Mucosa of gallbladder (tissue), 1 donor: Measurements from ENCODE around the gene REM1. TPM values are rescaled to one million over a fixed set of nuclear protein-coding genes. Genes with fewer than 3 reads are reported as not detected.

Experiments used
- DNase-seq: peaks from one replicate; pipeline ENCODE4 v3.0.0-alpha.2; 2020; ENCODE audit warnings: low spot score
- total RNA-seq: library from RNA; stranded (reverse); gene quantifications from one replicate; pipeline ENCODE4 v1.2.1, GENCODE V29; 2021
- donor health status: DM: no; HTN: no; CAD: no.

The REM1 gene
- total RNA-seq, 1 donor from 2014 or later = 2.3 TPM

- DNase-seq = no peak
These were observed 47.6 kb downstream of the REM1 start for GRCh38 chr20:31522731-31523130.

GRCh38 chr20:31523361-31524283 lies 48.5 kb downstream of the REM1 start:
- DNase-seq = no peak

GRCh38 chr20:31527266-31527665 lies 52.2 kb downstream of the REM1 start:
- no peak for DNase-seq

Other genes with a start within 250 kb of the REM1 start
- gene DEFB115, start 217.6 kb upstream of the REM1 start, total RNA-seq = not detected
- gene DEFB116, start 166.7 kb upstream of the REM1 start, total RNA-seq = not detected
- not detected for gene DEFB118, start 106.7 kb upstream of the REM1 start, total RNA-seq
- gene DEFB119, start 84.7 kb upstream of the REM1 start, total RNA-seq = not detected
- gene DEFB121, start 69.1 kb upstream of the REM1 start, total RNA-seq = not detected
- not detected for gene DEFB123, start 34.7 kb upstream of the REM1 start, total RNA-seq
- 0.81 TPM for gene DEFB124, start 161 bp upstream of the REM1 start, total RNA-seq
- 204 TPM for gene HM13, start 39.2 kb downstream of the REM1 start, total RNA-seq
- gene ID1, start 130.0 kb downstream of the REM1 start, total RNA-seq = 59.7 TPM
- gene COX4I2, start 162.6 kb downstream of the REM1 start, total RNA-seq = 3.8 TPM
- 191 TPM for gene BCL2L1, start 247.6 kb downstream of the REM1 start, total RNA-seq